Gastroesophageal sphincter (tissue), 4 donors: Measurements from ENCODE around the gene NISCH. TPM values are rescaled to one million over a fixed set of nuclear protein-coding genes. Genes with fewer than 3 reads are reported as not detected.

ENCODE experiments used
- ATAC-seq: fragments of 150-250 bp; one replicate; pipeline ENCODE4 v1.9.1; 2016; ENCODE audit warnings: mild to moderate bottlenecking, moderate library complexity
- H3K27ac ChIP-seq, 4 donors: fragments of 200-600 bp; sonication (generic) in 3 of 4; 1 replicate in 3 of 4; 2 replicates in 1 of 4; pipeline ENCODE4 v1.5.1; 2016 to 2019
- H3K27me3 ChIP-seq: fragments of 200-600 bp; sonication (generic); one replicate; pipeline ENCODE4 v1.5.1; 2019
- H3K36me3 ChIP-seq, 2 donors: fragments of 200-600 bp; sonication (generic); one replicate each; pipeline ENCODE4 v1.5.1; 2019; ENCODE audit warnings: control low read depth in 1 of 2
- H3K4me1 ChIP-seq, 3 donors: fragments of 200-600 bp; sonication (generic); 1 replicate in 2 of 3; 2 replicates in 1 of 3; pipeline ENCODE4 v1.5.1; 2016 to 2019; ENCODE audit warnings: control low read depth in 2 of 3
- H3K4me3 ChIP-seq, 2 donors: fragments of 200-600 bp; sonication (generic); one replicate each; pipeline ENCODE4 v1.5.1; 2019; ENCODE audit warnings: mild to moderate bottlenecking in 1 of 2, moderate library complexity in 1 of 2
- H3K9me3 ChIP-seq, 3 donors: fragments of 200-600 bp; sonication (generic); one replicate each; pipeline ENCODE4 v1.5.1; 2017 to 2019; ENCODE audit warnings: control low read depth in 2 of 3
- EP300 ChIP-seq: sonication (generic); formaldehyde crosslinking; IDR thresholded peaks from one replicate; pipeline ENCODE4 v1.6.1; 2017; ENCODE audit warnings: antibody characterized with exemption, mild to moderate bottlenecking
- POLR2A ChIP-seq, 2 donors: fragments of 450-650 bp; IDR thresholded peaks; one replicate each; pipeline ENCODE4 v1.6.1; 2017; ENCODE audit warnings: antibody characterized with exemption in 2 of 2, mild to moderate bottlenecking in 2 of 2, moderate library complexity in 1 of 2
- POLR2AphosphoS5 ChIP-seq: sonication (generic); formaldehyde crosslinking; IDR thresholded peaks from one replicate; pipeline ENCODE4 v1.6.1; 2017; ENCODE audit warnings: antibody characterized with exemption
- WGBS, 2 donors: methylation state at CpG; one replicate each; pipeline ENCODE4 v1.1.5; 2018; ENCODE audit warnings: low coverage in 1 of 2; 5-methylcytosine and 5-hydroxymethylcytosine counted together
- total RNA-seq, 4 donors: library from RNA; depleted of rRNA; stranded (reverse); fragments of >200 nt; gene quantifications; one replicate each; pipeline ENCODE4 v1.1.0, GENCODE V29; 2016
- TF ChIP-seq, protein P1 (sequence below), 4 experiments: fragments of 200-600 bp in 2 of 4; fragments of 450-650 bp in 2 of 4; sonication (generic) in 1 of 4; IDR thresholded peaks; one replicate each; pipeline ENCODE4 v1.5.1; 2017 to 2019; ENCODE audit warnings: antibody characterized with exemption in 4 of 4, mild to moderate bottlenecking in 2 of 4, moderate library complexity in 2 of 4

The NISCH gene
- total RNA-seq, 4 donors from 2014 or later, result 56.7 to 95.9 (median 78.9) TPM

GRCh38 chr3:52463416-52463815 is 8.0 kb downstream of the NISCH start:
- Histone ChIP-seq H3K9me3 (no peaks in the 10 kb centered on the region), H3K27me3 (no peaks in the 10 kb centered on the region), H3K36me3 (peaks cover 0 to 82% of the 10 kb centered on the region in 2 donors), H3K4me1 (peaks cover 0 to 51% (median 8%) of the 10 kb centered on the region in 3 donors), H3K27ac (no peak overlapping the region), H3K4me3 (no peak overlapping the region)
- TF ChIP-seq, protein P1, sequence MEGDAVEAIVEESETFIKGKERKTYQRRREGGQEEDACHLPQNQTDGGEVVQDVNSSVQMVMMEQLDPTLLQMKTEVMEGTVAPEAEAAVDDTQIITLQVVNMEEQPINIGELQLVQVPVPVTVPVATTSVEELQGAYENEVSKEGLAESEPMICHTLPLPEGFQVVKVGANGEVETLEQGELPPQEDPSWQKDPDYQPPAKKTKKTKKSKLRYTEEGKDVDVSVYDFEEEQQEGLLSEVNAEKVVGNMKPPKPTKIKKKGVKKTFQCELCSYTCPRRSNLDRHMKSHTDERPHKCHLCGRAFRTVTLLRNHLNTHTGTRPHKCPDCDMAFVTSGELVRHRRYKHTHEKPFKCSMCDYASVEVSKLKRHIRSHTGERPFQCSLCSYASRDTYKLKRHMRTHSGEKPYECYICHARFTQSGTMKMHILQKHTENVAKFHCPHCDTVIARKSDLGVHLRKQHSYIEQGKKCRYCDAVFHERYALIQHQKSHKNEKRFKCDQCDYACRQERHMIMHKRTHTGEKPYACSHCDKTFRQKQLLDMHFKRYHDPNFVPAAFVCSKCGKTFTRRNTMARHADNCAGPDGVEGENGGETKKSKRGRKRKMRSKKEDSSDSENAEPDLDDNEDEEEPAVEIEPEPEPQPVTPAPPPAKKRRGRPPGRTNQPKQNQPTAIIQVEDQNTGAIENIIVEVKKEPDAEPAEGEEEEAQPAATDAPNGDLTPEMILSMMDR (IDR thresholded peaks at IDR 0.05), result no peak
- TF ChIP-seq POLR2A (IDR thresholded peaks at IDR 0.05), result no peak
- TF ChIP-seq POLR2AphosphoS5, result no peak
- TF ChIP-seq EP300, result no peak
- ATAC-seq, result no peak
- WGBS, 2 donors, result 65 to 86% methylated on average over 2 to 4 of the region's 5 CpGs

- ATAC-seq, result peak; percentile 17
- Histone ChIP-seq H3K9me3 (no peaks in the 10 kb centered on the region), H3K36me3 (peaks cover 0 to 66% of the 10 kb centered on the region in 2 donors), H3K4me3 (no peak overlapping the region), H3K27ac (peak overlapping the region in 3 of 4 donors; percentile 21 to 59 (median 56)), H3K4me1 (peaks cover 0 to 71% (median 11%) of the 10 kb centered on the region in 3 donors), H3K27me3 (no peaks in the 10 kb centered on the region)
- WGBS, 2 donors, result 33 to 62% methylated on average over 4 to 5 of the region's 9 CpGs
- TF ChIP-seq EP300, result no peak
- TF ChIP-seq POLR2AphosphoS5, result no peak
- TF ChIP-seq, protein P1 (IDR thresholded peaks at IDR 0.05), result no peak
Measured at GRCh38 chr3:52468336-52468735, 12.9 kb downstream of the NISCH start.

- peak overlapping the region in 2 of 4 donors; percentile 56 to 59 for H3K27ac ChIP-seq
- TF ChIP-seq POLR2A (IDR thresholded peaks at IDR 0.05) (no peak), POLR2AphosphoS5 (no peak), EP300 (no peak)
- TF ChIP-seq, protein P1 (IDR thresholded peaks at IDR 0.05), result no peak
- peaks cover 0 to 66% of the 10 kb centered on the region in 2 donors for H3K36me3 ChIP-seq
- H3K9me3 ChIP-seq, result no peaks in the 10 kb centered on the region
- 60 to 64% methylated on average over 1 to 2 of the region's 5 CpGs for WGBS, 2 donors
- peaks cover 0 to 71% (median 11%) of the 10 kb centered on the region in 3 donors for H3K4me1 ChIP-seq
- H3K27me3 ChIP-seq, result no peaks in the 10 kb centered on the region
- no peak overlapping the region for H3K4me3 ChIP-seq
- ATAC-seq, result no peak
Measured at GRCh38 chr3:52469001-52469400, 13.6 kb downstream of the NISCH start.

DNA sequence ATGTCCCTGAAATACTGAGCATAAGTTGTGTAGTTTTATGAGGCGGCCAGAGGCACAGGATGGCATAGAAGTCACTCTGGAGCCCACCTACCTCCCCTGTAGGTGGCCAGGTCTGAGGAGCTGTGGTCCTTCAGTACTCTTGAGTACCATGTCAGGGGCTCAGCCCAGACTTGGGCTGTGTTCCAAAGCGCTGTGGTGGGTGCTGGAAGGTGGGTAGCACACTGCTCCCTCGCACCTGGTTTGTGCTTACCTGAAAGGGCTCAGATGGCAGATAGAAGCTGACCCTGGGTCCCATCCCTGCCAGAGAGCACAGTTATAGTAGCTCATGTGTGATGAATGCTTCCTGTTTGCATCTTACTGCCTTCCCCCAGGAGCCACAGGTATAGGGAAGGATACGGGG is 15.5 kb downstream of the NISCH start:
- no peak for ATAC-seq
- no peaks in the 10 kb centered on the region for H3K27me3 ChIP-seq
- H3K4me3 ChIP-seq, result no peak overlapping the region
- H3K27ac ChIP-seq, result peak overlapping the region in 2 of 4 donors; percentile 2 to 56
- no peak for TF ChIP-seq POLR2A (IDR thresholded peaks at IDR 0.05)
- no peak for TF ChIP-seq EP300
- no peak for TF ChIP-seq POLR2AphosphoS5
- TF ChIP-seq, protein P1 (IDR thresholded peaks at IDR 0.05), result no peak
- peaks cover 0 to 66% of the 10 kb centered on the region in 2 donors for H3K36me3 ChIP-seq
- no peaks in the 10 kb centered on the region for H3K9me3 ChIP-seq
- H3K4me1 ChIP-seq, result peaks cover 0 to 61% (median 11%) of the 10 kb centered on the region in 3 donors
- 100% methylated on average over 1 of the region's 4 CpGs; no CpG with 5 or more reads in 1 of the 2 donors for WGBS, 2 donors
